Osteoblast (primary cell): ENCODE results near the gene LILRB3. TPM values are rescaled to one million over a fixed set of nuclear protein-coding genes. Genes with fewer than 3 reads are reported as not detected.
"Not testable (repeated sequence)": the region's sequence is repeated elsewhere in the genome, so short reads cannot be mapped to it uniquely, and the experiment has no call there.

ENCODE experiments used
- DNase-seq: peaks from one replicate; pipeline ENCODE4 v3.0.0; 2011; ENCODE audit warnings: low spot score, mixed read lengths; ENCODE audit not compliant: insufficient read length; ENCODE audit errors: missing footprints
- H2AFZ ChIP-seq: 2 replicates; pipeline ENCODE4 v1.6.0; 2011; ENCODE audit warnings: mild to moderate bottlenecking, low read length
- H3K27ac ChIP-seq: 2 replicates; pipeline ENCODE4 v1.5.1; 2011; ENCODE audit warnings: mild to moderate bottlenecking, low read depth, low read length, moderate library complexity
- H3K27me3 ChIP-seq: 2 replicates; pipeline ENCODE4 v1.6.0; 2012; ENCODE audit warnings: mild to moderate bottlenecking, control low read depth, inconsistent platforms, low read length, moderate library complexity; ENCODE audit not compliant: insufficient read depth
- H3K36me3 ChIP-seq: 2 replicates; pipeline ENCODE4 v1.5.1; 2011; ENCODE audit warnings: mild to moderate bottlenecking, low read length, control low read depth, moderate library complexity; ENCODE audit not compliant: insufficient read depth
- H3K4me1 ChIP-seq: 2 replicates; pipeline ENCODE4 v1.5.1; 2011; ENCODE audit warnings: mild to moderate bottlenecking, low read length, control low read depth, moderate library complexity; ENCODE audit not compliant: insufficient read depth
- H3K4me2 ChIP-seq: 2 replicates; pipeline ENCODE4 v1.6.0; 2011; ENCODE audit warnings: mild to moderate bottlenecking, low read length; ENCODE audit not compliant: insufficient read depth
- H3K4me3 ChIP-seq: fragments of 200-600 bp; sonication (generic); 3 replicates; pipeline ENCODE4 v1.5.1; 2012; ENCODE audit warnings: mild to moderate bottlenecking, low read length, inconsistent platforms; ENCODE audit not compliant: insufficient read depth
- H3K79me2 ChIP-seq: 2 replicates; pipeline ENCODE4 v1.6.0; 2012; ENCODE audit warnings: mild to moderate bottlenecking, low read length, control low read depth, inconsistent platforms; ENCODE audit not compliant: insufficient read depth
- H3K9me3 ChIP-seq: 2 replicates; pipeline ENCODE4 v1.5.1; 2011; ENCODE audit warnings: low read depth, low read length, control low read depth
- H4K20me1 ChIP-seq: 2 replicates; pipeline ENCODE4 v1.6.0; 2012; ENCODE audit warnings: mild to moderate bottlenecking, low read length, control low read depth; ENCODE audit not compliant: insufficient read depth
- CTCF ChIP-seq: IDR thresholded peaks from 2 replicates; pipeline ENCODE4 v1.5.1; 2011; ENCODE audit warnings: mild to moderate bottlenecking, low read depth, low read length, moderate library complexity; ENCODE audit errors: extremely low read depth
- total RNA-seq: library from RNA; depleted of rRNA; stranded (reverse); fragments of >200 nt; gene quantifications from 2 replicates; pipeline ENCODE4 v1.2.3, GENCODE V29; 2012

The LILRB3 gene
- total RNA-seq, 1 donor, result not detected

GRCh38 chr19:54229146-54229545, 6.3 kb upstream of the LILRB3 start:
- Histone ChIP-seq H3K4me3 (no peak overlapping the region), H3K9me3 (no peaks in the 10 kb centered on the region)

GRCh38 chr19:54224619-54225018, 1.8 kb upstream of the LILRB3 start:
- H3K4me2 ChIP-seq, H2AFZ ChIP-seq, H3K79me2 ChIP-seq, H4K20me1 ChIP-seq, H3K27me3 ChIP-seq, H3K4me1 ChIP-seq, H3K9me3 ChIP-seq, H3K36me3 ChIP-seq, H3K4me3 ChIP-seq, H3K27ac ChIP-seq: not testable (repeated sequence)
- peak; percentile 9 for DNase-seq

More at GRCh38 chr19:54229146-54229545, 6.3 kb upstream of the LILRB3 start:
- peaks cover 2% of the 10 kb centered on the region for H3K27me3 ChIP-seq
- no peak for TF ChIP-seq CTCF
- peak; percentile 17 for DNase-seq
- no peaks in the 10 kb centered on the region for H3K36me3 ChIP-seq
- no peak overlapping the region for H3K27ac ChIP-seq
- H4K20me1 ChIP-seq, result no peaks in the 10 kb centered on the region
- H2AFZ ChIP-seq, result no peak overlapping the region
- no peak overlapping the region for H3K4me2 ChIP-seq
- no peaks in the 10 kb centered on the region for H3K79me2 ChIP-seq
- H3K4me1 ChIP-seq, result no peaks in the 10 kb centered on the region

- not testable (repeated sequence) for H4K20me1 ChIP-seq, H3K27ac ChIP-seq, H3K9me3 ChIP-seq, H3K4me1 ChIP-seq, H3K79me2 ChIP-seq, H3K4me3 ChIP-seq, H2AFZ ChIP-seq, H3K36me3 ChIP-seq, H3K27me3 ChIP-seq, H3K4me2 ChIP-seq, DNase-seq
Observed at GRCh38 chr19:54223937-54224281, 1.1 kb upstream of the LILRB3 start.

GRCh38 chr19:54223277-54223936, 600 bp upstream of the LILRB3 start:
- not testable (repeated sequence) for H3K27ac ChIP-seq, H3K27me3 ChIP-seq, H3K4me1 ChIP-seq, H4K20me1 ChIP-seq, H3K36me3 ChIP-seq, H3K79me2 ChIP-seq, H3K4me2 ChIP-seq, H3K9me3 ChIP-seq, H2AFZ ChIP-seq, H3K4me3 ChIP-seq
- peak; percentile 8 for DNase-seq

GRCh38 chr19:54221947-54222346, 860 bp downstream of the LILRB3 start:
- not testable (repeated sequence) for H3K9me3 ChIP-seq, H3K27ac ChIP-seq, H3K79me2 ChIP-seq, H3K4me2 ChIP-seq, H3K27me3 ChIP-seq, H2AFZ ChIP-seq, H4K20me1 ChIP-seq, DNase-seq, H3K4me1 ChIP-seq, H3K36me3 ChIP-seq, H3K4me3 ChIP-seq

GRCh38 chr19:54219702-54220101, 3.1 kb downstream of the LILRB3 start:
- DNase-seq, result peak; percentile 36
- H3K36me3 ChIP-seq, result not testable (repeated sequence)

More at GRCh38 chr19:54219702-54220101, 3.1 kb downstream of the LILRB3 start:
- H2AFZ ChIP-seq, H3K4me2 ChIP-seq, H3K4me1 ChIP-seq, H3K79me2 ChIP-seq, H3K27me3 ChIP-seq, H3K4me3 ChIP-seq, H3K9me3 ChIP-seq, H3K27ac ChIP-seq, H4K20me1 ChIP-seq: not testable (repeated sequence)
